CD4-positive, alpha-beta memory T cell (primary cell): ENCODE measurements around the gene PTGS2. TPM values are rescaled to one million over a fixed set of nuclear protein-coding genes. Genes with fewer than 3 reads are reported as not detected.

Experiments used
- polyA plus RNA-seq, 2 donors: library from polyadenylated mRNA; unstranded; fragments of 300-500 nt; fragmentation: Illumina TruSeq; gene quantifications; one replicate each; pipeline ENCODE4 v1.2.3, GENCODE V29; 2021
- total RNA-seq, 2 experiments: library from RNA; stranded (reverse); gene quantifications; one replicate each; pipeline ENCODE4 v1.2.3, GENCODE V29; 2021

The PTGS2 gene
- total and polyA plus RNA-seq, 4 experiments from 2014 or later: not detected

Other genes starting within 250 kb of the PTGS2 start
- gene PDC, start 219.3 kb downstream of the PTGS2 start, total RNA-seq: not detected
- gene PDC, start 219.3 kb downstream of the PTGS2 start, polyA plus RNA-seq: not detected
- gene PLA2G4A, start 148.5 kb upstream of the PTGS2 start, total RNA-seq: under 1 TPM; 0.25 to 0.32 TPM
- not detected for gene PLA2G4A, start 148.5 kb upstream of the PTGS2 start, polyA plus RNA-seq